ENCODE measurements around the gene SPIN1.

Gene SPIN1

DNA sequence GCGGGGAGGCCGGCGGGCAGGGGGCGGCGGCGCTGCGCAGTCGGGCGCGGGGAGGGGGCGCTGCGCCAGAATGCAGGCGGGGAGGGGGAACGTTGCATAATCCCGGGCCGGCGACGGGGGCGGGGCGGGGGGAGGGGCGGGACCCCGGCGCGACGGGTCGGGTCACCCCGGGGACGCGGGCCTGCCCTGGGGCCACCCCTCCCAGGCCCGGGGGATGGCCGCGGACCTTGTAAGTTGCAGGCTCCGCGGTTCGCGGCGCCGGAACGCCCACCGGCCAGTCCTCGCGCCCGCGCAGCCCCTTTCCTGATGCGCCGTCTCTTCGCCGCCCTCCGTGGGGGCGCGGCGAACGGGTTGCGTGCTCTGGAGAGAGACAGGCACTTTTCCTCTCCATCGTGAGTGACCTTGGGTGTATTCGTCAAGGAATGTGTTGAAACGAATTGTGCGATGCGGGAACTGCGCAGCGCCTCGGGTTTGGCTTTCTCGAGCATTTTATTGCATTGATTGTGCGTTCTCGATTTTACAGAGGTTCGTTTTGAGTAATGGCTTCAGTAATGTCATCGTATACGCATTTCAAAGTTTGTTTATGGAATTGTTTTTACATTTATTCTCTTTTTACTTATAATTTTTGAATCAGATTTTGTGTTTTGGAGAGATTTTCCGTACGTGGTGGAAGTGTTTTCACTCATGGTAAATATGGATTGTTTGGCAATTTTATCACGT lies 802 bp downstream of the SPIN1 start:
- DNase-seq (ENCODE audit: low read depth in 2 of 2), result peak; percentile 3 to 14

GRCh38 chr9:88390371-88390990 lies 2.2 kb downstream of the SPIN1 start:
- DNase-seq (ENCODE audit: low read depth in 2 of 2), result no peak

DNA sequence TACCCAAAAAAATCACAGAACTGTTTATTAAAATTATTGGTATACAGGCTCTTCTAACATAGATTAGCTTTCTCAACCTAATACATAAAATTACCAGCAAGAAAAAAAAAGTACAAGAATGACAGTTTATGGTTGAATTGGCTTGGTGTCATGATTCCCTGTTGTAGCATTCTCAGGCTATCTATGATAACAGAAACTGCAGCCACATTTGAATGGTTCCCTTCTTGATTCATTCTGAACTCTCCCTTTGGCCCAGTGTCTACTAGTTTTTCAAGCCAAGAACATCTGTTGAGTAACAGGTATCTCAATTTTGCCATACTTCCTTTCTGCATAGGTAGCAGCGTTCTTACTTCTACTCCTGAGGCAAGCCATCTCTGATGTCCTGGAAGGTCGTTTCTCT lies 3.0 kb downstream of the SPIN1 start:
- DNase-seq (ENCODE audit: low read depth in 2 of 2), result no peak

DNA sequence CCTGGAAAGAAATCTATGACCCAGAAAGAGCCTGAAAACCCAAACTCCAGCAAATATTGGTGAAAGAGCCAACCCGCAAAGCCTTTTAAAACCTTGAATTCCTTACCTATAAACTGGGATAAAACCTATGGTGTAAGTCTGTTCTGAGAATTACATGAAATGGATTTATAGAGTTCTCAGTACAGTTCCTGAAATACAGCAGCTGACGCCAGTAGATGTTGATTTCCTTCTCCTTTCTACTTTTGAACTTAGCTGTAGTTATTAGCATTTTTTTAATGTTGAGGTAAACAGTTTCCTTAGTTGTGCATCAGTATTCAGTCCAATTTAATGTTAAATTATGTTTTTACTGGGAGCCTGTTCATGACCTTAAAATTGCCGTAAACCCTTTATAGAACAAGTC lies 3.7 kb downstream of the SPIN1 start:
- DNase-seq (ENCODE audit: low read depth in 2 of 2), result no peak

DNA sequence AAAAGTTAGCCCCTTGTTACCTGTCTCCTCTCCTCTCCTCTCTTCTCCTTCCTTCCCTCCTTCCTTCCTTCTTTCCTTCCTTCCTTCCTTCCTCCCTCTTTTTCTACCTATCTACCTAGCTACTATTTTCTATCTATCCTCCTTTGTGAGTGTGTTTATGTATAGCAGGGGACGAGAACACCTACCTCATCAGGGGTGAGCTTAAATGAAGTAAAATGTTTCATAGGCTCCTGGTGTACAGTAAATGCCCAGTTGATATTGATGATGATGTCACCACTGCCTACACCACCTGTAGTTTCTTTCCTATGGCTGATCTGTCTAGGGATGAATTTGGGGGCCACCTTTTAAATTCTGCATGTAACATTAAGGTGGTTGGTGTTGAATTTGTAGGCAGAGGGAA lies 4.3 kb downstream of the SPIN1 start:
- no peak for DNase-seq (ENCODE audit: low read depth in 2 of 2)

DNA sequence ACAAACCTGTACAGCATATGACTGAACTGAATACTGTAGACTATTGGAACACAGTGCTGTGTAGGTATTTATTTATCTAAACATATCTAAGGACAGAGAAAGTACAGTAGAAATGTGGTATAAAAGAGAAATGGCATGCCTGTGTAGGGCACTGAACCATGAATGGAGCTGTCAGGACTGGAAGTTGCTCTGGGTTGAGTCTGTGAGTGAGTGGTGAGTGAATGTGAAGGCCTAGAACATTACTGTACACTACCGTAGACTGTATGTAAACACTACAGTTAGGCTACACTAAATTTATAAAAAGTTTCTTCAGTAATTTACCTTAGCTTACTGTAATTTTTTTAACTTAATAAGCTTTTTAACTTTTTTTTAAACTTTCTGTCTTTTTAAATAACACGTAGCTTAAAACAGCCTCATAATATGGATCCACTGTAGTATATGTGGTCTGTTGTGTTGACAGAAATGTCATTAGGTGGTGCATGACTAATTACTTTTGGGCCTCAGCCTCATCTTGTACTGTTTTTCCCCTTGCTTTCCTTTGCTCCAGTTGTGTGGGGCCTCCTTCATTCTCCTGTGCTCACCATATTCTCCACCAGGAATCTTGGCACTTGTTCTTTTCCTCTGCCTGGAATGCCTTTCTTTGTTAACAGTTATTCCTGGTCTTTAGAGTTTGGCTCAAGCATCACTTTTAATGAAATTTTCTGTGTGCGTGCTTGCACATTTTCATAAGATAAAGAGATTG lies 8.8 kb downstream of the SPIN1 start:
- no peak for DNase-seq (ENCODE audit: low read depth in 2 of 2)

DNA sequence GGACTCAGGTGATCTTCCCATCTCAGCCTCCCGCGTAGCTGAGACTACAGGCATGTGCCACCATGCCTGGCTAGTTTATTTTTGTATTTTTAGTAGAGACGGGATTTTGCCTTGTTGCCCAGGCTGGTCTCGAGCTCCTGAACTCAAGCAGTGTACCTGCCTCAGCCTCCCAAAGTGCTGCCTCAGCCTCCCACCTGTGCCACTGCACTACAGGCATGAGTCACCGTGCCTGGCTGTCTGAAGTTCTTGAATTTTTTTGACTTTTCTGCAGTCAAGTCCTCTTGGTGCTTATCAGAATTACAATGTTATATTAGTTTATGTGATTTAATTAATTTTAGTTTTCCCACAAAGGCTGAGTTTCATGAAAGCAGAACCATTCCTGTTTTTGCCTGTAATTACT lies 9.8 kb downstream of the SPIN1 start:
- DNase-seq (ENCODE audit: low read depth in 2 of 2), result no peak

- DNase-seq (ENCODE audit: low read depth in 2 of 2), result no peak
Measured at GRCh38 chr9:88399966-88400365, 11.7 kb downstream of the SPIN1 start.

- DNase-seq (ENCODE audit: low read depth in 2 of 2), result no peak
Measured at GRCh38 chr9:88403340-88403739, 15.1 kb downstream of the SPIN1 start.

GRCh38 chr9:88406051-88406450 lies 17.8 kb downstream of the SPIN1 start:
- no peak for DNase-seq (ENCODE audit: low read depth in 2 of 2)

DNA sequence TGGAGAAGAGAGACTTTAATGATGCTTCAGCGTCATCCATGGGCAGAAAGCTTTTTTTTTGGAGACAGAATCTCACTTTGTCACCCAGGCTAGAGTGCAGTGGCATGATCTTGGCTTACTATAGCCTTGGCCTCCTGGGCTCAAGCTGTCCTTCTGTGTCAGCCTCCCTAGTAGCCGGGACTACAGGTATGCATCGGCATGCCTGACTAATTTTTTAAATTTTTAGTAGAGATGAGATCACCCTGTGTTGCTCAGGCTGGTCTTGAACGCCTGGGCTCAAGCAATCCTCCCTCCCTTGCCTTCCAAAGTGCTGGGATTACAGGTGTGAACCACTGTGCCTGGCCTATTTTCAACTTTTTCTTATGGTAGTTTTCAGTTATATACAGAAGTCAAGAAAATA lies 23.2 kb downstream of the SPIN1 start:
- DNase-seq (ENCODE audit: low read depth in 2 of 2), result no peak

DNA sequence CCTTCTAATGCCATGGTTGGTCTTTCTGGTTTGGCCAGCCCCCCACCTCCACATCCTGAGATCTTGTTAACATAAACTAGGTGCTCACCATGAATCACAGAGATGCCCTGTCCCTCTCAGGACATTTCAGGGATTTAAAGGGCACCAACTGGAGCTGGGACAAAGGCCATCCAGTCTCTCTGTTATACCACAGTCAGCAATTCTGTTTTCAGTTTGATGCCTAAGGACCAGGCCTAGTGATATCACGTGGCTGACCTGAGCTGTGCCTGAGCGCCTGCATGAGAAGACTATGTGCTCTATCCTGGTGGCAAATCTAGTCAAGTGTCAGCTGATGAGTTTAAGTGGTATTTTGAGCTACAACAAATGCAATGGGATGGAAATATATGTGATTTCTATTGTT lies 26.1 kb downstream of the SPIN1 start:
- DNase-seq (ENCODE audit: low read depth in 2 of 2), result no peak

DNA sequence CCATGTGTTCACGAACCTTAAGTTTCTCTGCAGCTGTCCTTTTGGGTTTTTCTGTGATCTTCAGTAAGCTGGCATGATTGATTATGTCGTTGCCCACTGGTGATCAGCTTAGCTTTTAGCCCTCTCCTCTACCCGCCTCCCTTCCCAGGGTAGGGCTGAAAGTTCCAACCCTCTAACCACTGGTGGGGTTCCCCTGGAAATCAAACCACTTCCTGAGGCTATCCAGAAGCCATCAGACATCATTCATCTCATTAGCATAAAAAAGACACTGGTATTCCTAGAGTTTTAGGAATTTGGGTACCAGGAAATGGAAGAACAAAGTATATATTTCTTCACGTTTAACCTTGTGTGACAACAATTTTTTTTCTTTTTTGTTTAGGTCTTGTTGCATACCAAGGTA lies 29.8 kb downstream of the SPIN1 start:
- no peak for DNase-seq (ENCODE audit: low read depth in 2 of 2)

DNA sequence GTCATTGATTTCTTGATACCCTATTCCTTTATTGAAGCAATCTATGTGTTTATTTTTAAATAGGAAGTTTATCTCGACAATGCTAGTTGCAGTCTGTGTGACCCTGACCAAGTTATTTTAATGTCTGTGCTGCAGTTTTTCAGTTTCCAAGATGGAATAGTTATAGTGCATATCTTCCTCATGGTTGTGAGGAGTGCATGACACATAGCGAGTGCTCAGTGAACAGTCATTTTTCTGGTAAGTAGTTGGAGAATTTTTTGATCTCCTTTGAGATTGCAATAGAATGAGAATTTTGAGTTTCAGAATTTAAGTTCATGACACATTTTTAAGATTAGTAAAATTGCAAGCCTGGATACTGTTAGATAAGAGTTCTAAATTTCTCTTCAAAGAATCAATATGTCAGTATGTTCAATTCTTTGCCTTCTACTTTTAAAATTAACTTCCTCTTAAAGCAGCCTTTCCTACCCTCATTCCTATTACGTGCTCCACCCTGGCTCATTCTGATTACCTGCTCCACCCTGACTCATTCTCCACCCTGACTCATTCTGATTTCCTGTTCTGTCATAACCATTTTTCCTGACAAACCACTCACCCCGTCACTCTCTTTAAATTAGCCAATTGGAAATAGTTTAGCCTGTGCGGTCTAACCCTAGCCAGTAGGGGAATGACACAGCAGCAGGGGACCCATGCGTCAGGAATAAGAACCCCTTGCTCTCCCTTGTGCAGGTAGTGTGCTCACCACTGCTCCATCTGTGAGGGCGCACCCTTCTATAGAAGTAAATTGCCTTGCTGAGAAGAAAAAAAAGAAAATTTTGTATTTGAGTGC lies 30.7 kb downstream of the SPIN1 start:
- peak; percentile 20 to 25 for DNase-seq (ENCODE audit: low read depth in 2 of 2)

DNA sequence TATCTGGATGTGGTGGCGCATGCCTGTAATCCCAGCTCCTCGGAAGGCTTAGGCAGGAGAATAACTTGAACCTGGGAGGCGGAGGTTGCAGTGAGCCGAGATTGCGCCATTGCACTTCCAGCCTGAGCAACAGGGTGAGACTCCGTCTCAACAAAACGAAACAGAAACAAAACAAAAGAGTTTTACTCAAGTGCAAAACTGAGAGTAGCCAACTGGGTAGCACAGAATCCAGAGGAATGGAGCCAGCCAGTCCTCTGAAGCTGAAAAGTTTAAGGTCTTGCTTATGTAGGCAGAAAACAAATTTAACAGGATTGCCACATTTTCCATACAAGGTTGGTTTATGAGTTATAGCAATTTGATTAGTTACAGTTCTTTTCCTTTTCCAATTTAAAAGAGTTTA lies 32.0 kb downstream of the SPIN1 start:
- no peak for DNase-seq (ENCODE audit: low read depth in 2 of 2)

DNA sequence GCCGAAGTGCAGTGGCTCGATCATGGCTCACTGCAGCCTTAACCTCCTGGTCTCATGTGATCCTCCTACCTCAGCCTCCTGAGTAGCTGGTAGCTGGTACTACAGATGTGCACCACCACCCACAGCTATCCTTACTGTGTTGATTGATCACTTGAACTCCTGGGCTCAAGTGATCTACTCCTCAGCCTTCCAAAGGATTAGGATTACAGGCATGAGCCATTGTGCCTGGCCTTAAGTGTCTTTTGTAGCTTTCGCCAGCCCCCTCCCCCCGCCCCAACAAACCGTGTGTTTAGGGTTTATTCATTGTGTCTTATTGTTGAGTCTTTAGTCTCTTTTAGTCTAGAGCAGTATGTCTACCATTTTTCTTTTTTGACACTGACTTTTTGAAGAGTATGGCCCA lies 33.1 kb downstream of the SPIN1 start:
- DNase-seq (ENCODE audit: low read depth in 2 of 2), result no peak

GRCh38 chr9:88425538-88425950 lies 37.3 kb downstream of the SPIN1 start:
- no peak for DNase-seq (ENCODE audit: low read depth in 2 of 2)

DNA sequence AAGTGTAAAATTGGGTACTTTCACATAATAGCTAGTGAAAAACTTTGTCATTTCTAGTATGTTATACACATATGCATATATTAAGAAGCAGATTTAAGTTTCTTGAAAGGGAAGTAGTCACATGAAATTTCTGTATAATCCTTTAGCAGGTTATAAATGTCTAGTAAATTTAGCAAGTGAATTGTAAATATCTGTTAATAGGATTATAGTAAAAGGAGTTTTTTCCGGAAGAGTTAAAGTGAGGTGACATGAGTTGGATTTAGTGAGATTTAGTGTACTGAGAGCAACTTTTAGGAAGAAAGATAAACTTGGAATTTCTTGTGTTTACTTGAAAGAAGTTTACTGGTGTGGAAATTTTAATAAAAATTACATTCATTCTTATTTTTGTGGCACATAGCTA lies 38.4 kb downstream of the SPIN1 start:
- DNase-seq (ENCODE audit: low read depth in 2 of 2), result no peak

DNA sequence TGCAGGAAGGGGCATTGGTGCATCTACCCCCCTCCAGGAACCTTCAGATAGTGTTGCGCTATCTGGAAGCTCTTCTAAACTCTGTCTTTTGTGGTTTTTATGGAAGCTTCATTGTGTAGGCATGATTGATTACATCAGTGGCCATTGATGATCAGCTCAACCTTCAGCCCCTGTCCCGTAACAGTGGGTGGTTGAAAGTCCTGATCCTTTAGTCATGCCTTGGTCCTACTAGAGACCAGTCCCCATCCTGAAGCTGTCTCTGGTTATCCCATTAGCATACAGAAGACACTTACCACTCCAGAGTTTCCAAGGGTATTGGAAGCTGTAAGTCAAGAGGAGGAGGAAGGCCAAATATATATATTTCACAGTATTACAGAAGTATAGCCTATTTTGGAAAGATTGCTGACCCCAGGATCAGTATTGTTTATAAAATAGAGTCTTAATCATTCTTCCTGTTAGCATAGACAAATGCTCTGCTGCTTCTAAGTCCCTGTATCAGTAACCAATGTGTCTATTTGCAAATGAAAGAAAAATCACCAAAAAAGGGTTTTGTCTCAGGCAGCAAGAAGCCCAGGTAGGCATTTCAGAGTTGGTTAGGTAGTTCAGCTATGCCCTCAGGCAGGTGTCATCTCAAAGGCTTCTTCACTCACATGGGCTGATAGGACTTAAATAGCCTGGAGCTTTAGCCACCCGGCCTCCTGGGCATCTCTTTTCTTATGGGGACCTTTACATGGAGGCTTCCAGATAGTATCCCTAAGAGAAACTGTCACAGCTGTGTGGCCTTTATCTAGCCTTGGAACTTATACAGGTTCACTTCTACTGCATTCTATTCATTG lies 41.6 kb downstream of the SPIN1 start:
- no peak for DNase-seq (ENCODE audit: low read depth in 2 of 2)

DNA sequence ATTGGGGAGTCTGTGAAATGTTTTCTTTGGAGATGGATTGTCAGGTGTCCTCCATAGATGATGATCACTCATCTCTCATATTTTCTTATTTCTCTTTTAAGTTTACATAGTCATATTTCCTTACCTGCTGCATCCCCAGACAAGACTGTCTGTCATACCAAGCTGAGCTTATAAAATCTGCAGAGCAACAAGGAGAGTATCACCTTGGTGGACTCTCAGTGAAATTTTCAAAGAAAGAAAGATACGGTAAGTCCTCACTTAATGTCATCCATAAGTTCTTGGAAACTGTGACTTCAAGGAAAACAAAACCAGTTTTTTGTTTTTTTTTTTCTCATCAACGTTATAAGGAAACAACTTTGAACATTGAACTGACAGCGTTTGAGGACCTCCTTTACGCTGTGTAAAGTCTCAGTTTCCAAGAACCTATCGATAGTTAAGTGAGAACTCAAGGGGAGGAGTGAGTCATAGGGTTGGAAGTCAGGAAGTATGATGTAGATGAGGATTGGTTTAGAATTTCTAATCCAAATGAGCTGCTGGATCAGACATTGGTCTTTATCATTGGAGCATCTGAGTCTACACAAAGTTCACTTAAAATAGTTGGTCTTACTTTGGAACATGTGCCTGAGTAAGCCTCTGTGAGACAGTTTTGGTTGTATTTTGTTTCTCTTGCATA lies 45.5 kb downstream of the SPIN1 start:
- no peak for DNase-seq (ENCODE audit: low read depth in 2 of 2)

DNA sequence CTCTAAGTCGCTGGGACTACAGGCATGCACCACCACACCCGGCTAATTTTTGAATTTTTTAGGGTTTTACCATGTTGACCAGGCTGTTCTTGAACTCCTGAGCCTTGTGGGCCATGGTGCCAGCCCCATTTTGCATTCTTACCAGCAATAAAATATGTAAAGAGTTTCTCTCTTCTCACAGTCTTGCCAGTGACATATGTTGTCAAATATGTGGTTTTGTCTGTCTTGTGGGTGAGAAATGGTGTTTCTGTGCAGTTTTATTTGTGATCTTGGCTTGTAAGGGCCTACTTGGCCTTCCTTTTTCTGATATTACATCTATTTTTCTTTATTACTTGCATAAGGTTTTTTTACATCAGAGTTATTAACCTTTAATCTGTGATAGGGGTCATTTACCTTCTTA lies 47.1 kb downstream of the SPIN1 start:
- no peak for DNase-seq (ENCODE audit: low read depth in 2 of 2)
